ENCODE measurements around the gene C10orf120. TPM values are rescaled to one million over a fixed set of nuclear protein-coding genes. Genes with fewer than 3 reads are reported as not detected.

C10orf120 gene
- polyA plus RNA-seq, 3 donors: not detected

- Histone ChIP-seq H2AFZ (ENCODE audit: insufficient read depth, low read depth, low read length, poor library complexity, severe bottlenecking) (no peak overlapping the region), H3K27me3 (ENCODE audit: control insufficient read depth in 2 of 2, insufficient read depth in 2 of 2, low read length in 2 of 2) (no peaks in the 10 kb centered on the region), H3K4me1 (ENCODE audit: control insufficient read depth in 1 of 2, insufficient read depth in 2 of 2, low read length in 2 of 2) (no peaks in the 10 kb centered on the region), H3K9ac (ENCODE audit: insufficient read depth, low read length, poor library complexity, severe bottlenecking) (no peak overlapping the region), H4K20me1 (ENCODE audit: insufficient read depth, low read length) (no peaks in the 10 kb centered on the region), H3K36me3 (replicated peaks in 1 of 2; ENCODE audit: control insufficient read depth in 1 of 2, insufficient read depth in 2 of 2, low read length in 2 of 2) (no peaks in the 10 kb centered on the region), H3K9me3 (replicated peaks in 1 of 2; ENCODE audit: control insufficient read depth in 1 of 2, insufficient read depth in 1 of 2, low read length in 2 of 2) (no peaks in the 10 kb centered on the region), H3K4me2 (replicated peaks; ENCODE audit: extremely low read depth, low read length, poor library complexity, severe bottlenecking) (no peak overlapping the region), H3K79me2 (ENCODE audit: insufficient read depth, low read length) (no peaks in the 10 kb centered on the region), H3K4me3 (replicated peaks in 1 of 3; ENCODE audit: low read depth in 2 of 3, low read length in 3 of 3) (no peak overlapping the region), H3K27ac (ENCODE audit: low read depth in 1 of 2, low read length in 2 of 2) (no peak overlapping the region)
- Mint-ChIP-seq H3K36me3 (no peaks in the 10 kb centered on the region), H3K4me3 (no peak overlapping the region), H3K27me3 (ENCODE audit: low read depth in 3 of 3) (peaks cover 3 to 9% (median 9%) of the 10 kb centered on the region in 3 donors), H3K4me1 (no peaks in the 10 kb centered on the region), H3K27ac (no peak overlapping the region), H3K9me3 (no peaks in the 10 kb centered on the region)
- intact Hi-C loops (cut with micrococcal nuclease): no loop called here
- WGBS (ENCODE audit: insufficient coverage): 67% methylated on average over 5 of the region's 9 CpGs
- no peak for DNase-seq
- TF ChIP-seq CTCF (IDR thresholded peaks at IDR 0.05): peak; percentile 37
Observed at GRCh38 chr10:122703483-122704448, 4.1 kb upstream of the C10orf120 start.

- Histone ChIP-seq H3K4me2 (replicated peaks; ENCODE audit: extremely low read depth, low read length, poor library complexity, severe bottlenecking) (no peak overlapping the region), H3K9ac (ENCODE audit: insufficient read depth, low read length, poor library complexity, severe bottlenecking) (no peak overlapping the region), H3K4me1 (ENCODE audit: control insufficient read depth in 1 of 2, insufficient read depth in 2 of 2, low read length in 2 of 2) (no peaks in the 10 kb centered on the region), H3K27ac (ENCODE audit: low read depth in 1 of 2, low read length in 2 of 2) (no peak overlapping the region), H4K20me1 (ENCODE audit: insufficient read depth, low read length) (no peaks in the 10 kb centered on the region), H3K36me3 (replicated peaks in 1 of 2; ENCODE audit: control insufficient read depth in 1 of 2, insufficient read depth in 2 of 2, low read length in 2 of 2) (no peaks in the 10 kb centered on the region), H2AFZ (ENCODE audit: insufficient read depth, low read depth, low read length, poor library complexity, severe bottlenecking) (no peak overlapping the region), H3K79me2 (ENCODE audit: insufficient read depth, low read length) (no peaks in the 10 kb centered on the region), H3K27me3 (ENCODE audit: control insufficient read depth in 2 of 2, insufficient read depth in 2 of 2, low read length in 2 of 2) (no peaks in the 10 kb centered on the region), H3K4me3 (replicated peaks in 1 of 3; ENCODE audit: low read depth in 2 of 3, low read length in 3 of 3) (no peak overlapping the region), H3K9me3 (replicated peaks in 1 of 2; ENCODE audit: control insufficient read depth in 1 of 2, insufficient read depth in 1 of 2, low read length in 2 of 2) (no peaks in the 10 kb centered on the region)
- no peaks in the 10 kb centered on the region for H3K36me3 Mint-ChIP-seq
- no CpG with 5 or more reads among the region's 2 CpGs for WGBS (ENCODE audit: insufficient coverage)
- H3K9me3 Mint-ChIP-seq: no peaks in the 10 kb centered on the region
- H3K27ac Mint-ChIP-seq: no peak overlapping the region
- no peak overlapping the region for H3K4me3 Mint-ChIP-seq
- H3K4me1 Mint-ChIP-seq: no peaks in the 10 kb centered on the region
- H3K27me3 Mint-ChIP-seq (ENCODE audit: low read depth in 3 of 3): peaks cover 0 to 4% (median 3%) of the 10 kb centered on the region in 3 donors
- TF ChIP-seq CTCF (IDR thresholded peaks at IDR 0.05): no peak
- intact Hi-C loops (cut with micrococcal nuclease): no loop called here
- DNase-seq: no peak
Observed at GRCh38 chr10:122702275-122702674, 2.6 kb upstream of the C10orf120 start.
